Measurements from ENCODE around the gene CHP1. TPM values are rescaled to one million over a fixed set of nuclear protein-coding genes. Genes with fewer than 3 reads are reported as not detected.
"Not testable (repeated sequence)": the region's sequence is repeated elsewhere in the genome, so short reads cannot be mapped to it uniquely, and the experiment has no call there.

The CHP1 gene
- total RNA-seq, 2 donors from 2014 or later = 42.3 to 51.8 TPM

DNA sequence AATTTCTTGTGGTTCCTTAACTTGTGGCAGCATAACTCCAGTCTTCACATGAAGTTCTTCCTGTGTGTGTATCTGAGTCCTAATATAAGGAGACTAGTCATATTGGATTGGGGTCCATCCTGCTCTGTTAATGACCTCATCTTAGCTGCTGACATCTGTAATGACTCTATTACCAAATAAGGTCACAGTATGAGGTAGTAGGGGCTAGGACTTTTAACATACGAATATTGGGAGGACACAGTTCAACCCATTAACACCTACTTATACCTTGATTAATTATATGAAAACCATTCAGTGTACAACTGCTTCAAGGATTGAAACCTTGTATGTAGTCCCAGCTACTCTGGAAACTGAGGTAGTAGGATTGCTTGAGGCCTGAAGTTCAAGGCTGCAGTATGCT, 57.4 kb downstream of the CHP1 start:
- Mint-ChIP-seq H3K27ac (no peak overlapping the region), H3K4me1 (ENCODE audit: low read depth in 2 of 2) (peaks cover 31 to 37% of the 10 kb centered on the region in 2 donors), H3K4me3 (no peak overlapping the region), H3K27me3 (no peaks in the 10 kb centered on the region), H3K9me3 (no peaks in the 10 kb centered on the region), H3K36me3 (peaks cover 29% of the 10 kb centered on the region)
- DNase-seq (ENCODE audit: low spot score) (no peak), ATAC-seq (no peak)

DNA sequence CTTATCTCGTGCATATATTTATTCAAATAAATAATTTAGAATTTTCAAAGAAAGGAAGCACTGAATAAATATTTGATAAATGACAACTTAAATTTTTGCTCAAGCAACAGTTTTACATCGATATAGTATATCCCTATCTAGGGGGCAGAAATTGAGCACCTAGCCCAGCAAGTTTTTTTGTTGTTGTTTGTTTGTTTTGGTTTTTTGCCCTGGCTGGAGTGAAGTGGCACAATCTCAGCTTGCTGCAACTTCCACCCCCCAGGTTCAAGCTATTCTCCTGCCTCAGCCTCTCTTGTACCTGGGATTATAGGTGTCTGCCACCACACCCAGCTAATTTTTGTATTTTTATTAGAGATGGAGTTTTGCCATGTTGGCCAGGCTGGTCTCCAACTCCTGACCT, 58.9 kb downstream of the CHP1 start:
- no peak for ATAC-seq
- Mint-ChIP-seq H3K27ac (peak overlapping the region in 1 of 2 donors; percentile 72), H3K36me3 (peaks cover 21% of the 10 kb centered on the region)

DNA sequence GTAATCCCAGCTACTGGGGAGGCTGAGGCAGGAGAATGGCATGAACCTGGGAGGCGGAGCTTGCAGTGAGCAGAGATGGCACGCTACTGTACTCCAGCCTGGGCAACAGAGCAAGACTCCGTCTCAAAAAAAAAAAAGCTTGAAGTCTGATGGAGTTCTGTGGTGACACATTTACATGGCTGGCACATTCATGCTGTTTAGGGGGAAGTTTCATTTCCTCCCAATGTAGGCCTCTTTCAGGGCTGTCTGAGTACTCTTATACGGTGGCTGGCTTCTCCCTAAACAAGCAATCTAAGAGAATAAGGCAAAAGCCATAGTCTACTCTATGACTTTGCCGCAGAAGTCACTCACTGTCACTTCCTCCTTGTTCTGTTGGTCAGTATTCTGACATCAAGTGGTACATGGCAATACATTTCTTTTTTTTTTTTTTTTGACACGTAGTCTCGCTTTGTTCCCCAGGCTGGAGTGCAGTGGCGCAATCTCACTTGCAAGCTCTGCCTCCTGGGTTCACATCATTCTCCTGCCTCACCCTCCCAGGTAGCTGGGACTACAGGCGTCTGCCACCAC, 60.1 kb downstream of the CHP1 start:
- ATAC-seq (peak; percentile 66 to 77), DNase-seq (ENCODE audit: low spot score) (no peak)
- peak overlapping the region; percentile 39 to 72 for H3K27ac Mint-ChIP-seq
- H3K4me3 Mint-ChIP-seq = no peak overlapping the region
- H3K27me3 Mint-ChIP-seq = no peaks in the 10 kb centered on the region
- H3K4me1 Mint-ChIP-seq (ENCODE audit: low read depth in 2 of 2) = peaks cover 21 to 23% of the 10 kb centered on the region in 2 donors
- peaks cover 11% of the 10 kb centered on the region for H3K36me3 Mint-ChIP-seq
- no peaks in the 10 kb centered on the region for H3K9me3 Mint-ChIP-seq

More for the DNA sequence above, 58.9 kb downstream of the CHP1 start:
- Mint-ChIP-seq H3K4me3 (no peak overlapping the region), H3K27me3 (no peaks in the 10 kb centered on the region), H3K4me1 (ENCODE audit: low read depth in 2 of 2) (peaks cover 25 to 26% of the 10 kb centered on the region in 2 donors), H3K9me3 (no peaks in the 10 kb centered on the region)
- no peak for DNase-seq (ENCODE audit: low spot score)

- H3K4me3 Mint-ChIP-seq = no peak overlapping the region
- no peaks in the 10 kb centered on the region for H3K27me3 Mint-ChIP-seq
- peaks cover 5% of the 10 kb centered on the region for H3K36me3 Mint-ChIP-seq
These were observed 61.5 kb downstream of the CHP1 start for GRCh38 chr15:41292521-41292920.

GRCh38 chr15:41301139-41301538, 70.1 kb downstream of the CHP1 start:
- Mint-ChIP-seq H3K36me3 (peaks cover 12% of the 10 kb centered on the region), H3K4me1 (ENCODE audit: low read depth in 2 of 2) (peaks cover 0 to 14% of the 10 kb centered on the region in 2 donors), H3K27ac (peak overlapping the region in 1 of 2 donors; percentile 65)
- not testable (repeated sequence) for H3K4me3 Mint-ChIP-seq; DNase-seq (ENCODE audit: low spot score); H3K9me3 Mint-ChIP-seq; H3K27me3 Mint-ChIP-seq; ATAC-seq

More at GRCh38 chr15:41292521-41292920, 61.5 kb downstream of the CHP1 start:
- DNase-seq (ENCODE audit: low spot score) (no peak), ATAC-seq (no peak)
- H3K9me3 Mint-ChIP-seq = no peaks in the 10 kb centered on the region
- peak overlapping the region in 1 of 2 donors; percentile 72 for H3K27ac Mint-ChIP-seq
- H3K4me1 Mint-ChIP-seq (ENCODE audit: low read depth in 2 of 2) = peaks cover 13 to 15% of the 10 kb centered on the region in 2 donors

DNA sequence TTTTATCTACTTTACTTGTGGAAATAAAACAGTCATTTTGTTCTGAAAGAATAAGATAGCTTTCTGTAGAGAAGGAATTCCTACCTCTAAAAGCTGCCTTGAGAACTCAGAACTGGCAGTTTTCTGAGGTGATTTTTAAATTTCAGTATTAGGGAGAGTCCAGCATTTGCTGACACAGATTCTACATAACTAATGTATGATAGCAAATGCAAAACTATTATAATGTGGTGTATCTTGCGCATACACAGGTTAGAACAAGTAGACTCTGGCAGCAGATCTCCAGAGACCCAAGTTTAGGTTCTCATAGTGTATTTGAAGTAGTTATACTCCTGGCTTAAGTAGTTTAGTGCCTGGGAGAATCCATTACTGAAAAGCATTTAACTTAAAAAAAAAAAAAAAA, 70.5 kb downstream of the CHP1 start:
- H3K27ac Mint-ChIP-seq = peak overlapping the region in 1 of 2 donors; percentile 65
- peaks cover 0 to 14% of the 10 kb centered on the region in 2 donors for H3K4me1 Mint-ChIP-seq (ENCODE audit: low read depth in 2 of 2)
- H3K9me3 Mint-ChIP-seq = no peaks in the 10 kb centered on the region
- ATAC-seq (no peak), DNase-seq (ENCODE audit: low spot score) (no peak)
- no peak overlapping the region for H3K4me3 Mint-ChIP-seq
- no peaks in the 10 kb centered on the region for H3K27me3 Mint-ChIP-seq
- H3K36me3 Mint-ChIP-seq = peaks cover 12% of the 10 kb centered on the region

- H3K36me3 Mint-ChIP-seq = peaks cover 9% of the 10 kb centered on the region
- no peak for DNase-seq (ENCODE audit: low spot score)
- no peak for ATAC-seq
- H3K9me3 Mint-ChIP-seq = no peaks in the 10 kb centered on the region
- H3K4me1 Mint-ChIP-seq (ENCODE audit: low read depth in 2 of 2) = peaks cover 0 to 14% of the 10 kb centered on the region in 2 donors
- no peak overlapping the region for H3K27ac Mint-ChIP-seq
- H3K4me3 Mint-ChIP-seq = no peak overlapping the region
- H3K27me3 Mint-ChIP-seq = no peaks in the 10 kb centered on the region
These were observed 73.2 kb downstream of the CHP1 start for GRCh38 chr15:41304149-41304770.

GRCh38 chr15:41307679-41308078, 76.6 kb downstream of the CHP1 start:
- no peak for DNase-seq (ENCODE audit: low spot score)
- no peak overlapping the region for H3K4me3 Mint-ChIP-seq
- peaks cover 4% of the 10 kb centered on the region for H3K36me3 Mint-ChIP-seq
- H3K27ac Mint-ChIP-seq = no peak overlapping the region
- H3K4me1 Mint-ChIP-seq (ENCODE audit: low read depth in 2 of 2) = peaks cover 0 to 8% of the 10 kb centered on the region in 2 donors
- no peaks in the 10 kb centered on the region for H3K27me3 Mint-ChIP-seq
- H3K9me3 Mint-ChIP-seq = no peaks in the 10 kb centered on the region
- ATAC-seq = no peak

- DNase-seq (ENCODE audit: low spot score) (no peak), ATAC-seq (no peak)
- H3K36me3 Mint-ChIP-seq = peaks cover 4% of the 10 kb centered on the region
- H3K9me3 Mint-ChIP-seq = no peaks in the 10 kb centered on the region
- H3K4me3 Mint-ChIP-seq = no peak overlapping the region
- no peaks in the 10 kb centered on the region for H3K27me3 Mint-ChIP-seq
- H3K27ac Mint-ChIP-seq = no peak overlapping the region
- no peaks in the 10 kb centered on the region for H3K4me1 Mint-ChIP-seq (ENCODE audit: low read depth in 2 of 2)
These were observed 78.3 kb downstream of the CHP1 start for GRCh38 chr15:41309226-41309905.

DNA sequence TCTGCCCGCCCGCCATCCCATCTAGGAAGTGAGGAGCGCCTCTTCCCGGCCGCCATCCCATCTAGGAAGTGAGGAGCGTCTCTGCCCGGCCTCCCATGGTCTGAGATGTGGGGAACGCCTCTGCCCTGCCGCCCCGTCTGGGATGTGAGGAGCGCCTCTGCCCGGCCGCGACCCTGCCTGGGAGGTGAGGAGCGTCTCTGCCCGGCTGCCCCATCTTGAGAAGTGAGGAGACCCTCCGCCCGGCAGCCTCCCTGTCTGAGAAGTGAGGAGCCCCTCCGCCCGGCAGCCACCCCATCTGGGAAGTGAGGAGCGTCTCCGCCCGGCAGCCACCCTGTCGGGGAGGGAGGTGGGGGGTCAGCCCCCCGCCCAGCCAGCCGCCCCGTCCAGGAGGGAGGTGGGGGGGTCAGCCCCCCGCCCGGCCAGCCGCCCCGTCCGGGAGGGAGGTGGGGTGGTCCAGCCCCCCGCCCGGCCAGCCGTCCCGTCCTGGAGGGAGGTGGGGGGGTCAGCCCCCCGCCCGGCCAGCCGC, 89.8 kb downstream of the CHP1 start:
- not testable (repeated sequence) for DNase-seq (ENCODE audit: low spot score); H3K9me3 Mint-ChIP-seq; H3K27me3 Mint-ChIP-seq; H3K4me1 Mint-ChIP-seq (ENCODE audit: low read depth in 2 of 2); ATAC-seq; H3K27ac Mint-ChIP-seq; H3K4me3 Mint-ChIP-seq; H3K36me3 Mint-ChIP-seq

GRCh38 chr15:41323611-41324010, 92.5 kb downstream of the CHP1 start:
- H3K4me1 Mint-ChIP-seq (ENCODE audit: low read depth in 2 of 2) = peaks cover 0 to 3% of the 10 kb centered on the region in 2 donors
- DNase-seq (ENCODE audit: low spot score) (no peak), ATAC-seq (no peak)
- H3K4me3 Mint-ChIP-seq = no peak overlapping the region
- no peak overlapping the region for H3K27ac Mint-ChIP-seq
- H3K36me3 Mint-ChIP-seq = no peaks in the 10 kb centered on the region
- no peaks in the 10 kb centered on the region for H3K9me3 Mint-ChIP-seq
- no peaks in the 10 kb centered on the region for H3K27me3 Mint-ChIP-seq

DNA sequence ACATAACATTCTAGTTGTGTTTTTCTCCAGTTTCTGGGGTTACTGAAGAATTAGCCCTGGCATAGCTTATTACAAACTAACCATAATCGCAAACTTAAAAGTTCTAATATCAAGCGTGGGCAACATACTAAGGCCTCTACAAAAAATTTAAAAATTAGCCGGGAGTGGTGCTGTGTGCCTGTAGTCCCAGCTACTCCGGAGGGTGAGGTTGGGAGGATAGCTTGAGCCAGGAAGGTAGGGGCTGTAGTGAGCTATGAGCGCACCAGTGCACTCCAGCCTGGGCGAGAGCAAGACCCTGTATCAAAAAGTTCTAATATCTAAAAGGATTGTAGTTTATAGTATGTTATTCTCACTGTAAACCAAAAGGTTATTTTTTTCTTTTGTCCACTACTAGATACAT, 100.2 kb downstream of the CHP1 start:
- peak overlapping the region; percentile 85 to 86 for H3K27ac Mint-ChIP-seq

More for the DNA sequence above, 100.2 kb downstream of the CHP1 start:
- no peaks in the 10 kb centered on the region for H3K36me3 Mint-ChIP-seq
- ATAC-seq (no peak), DNase-seq (ENCODE audit: low spot score) (no peak)
- H3K4me3 Mint-ChIP-seq = peak overlapping the region; percentile 90
- no peaks in the 10 kb centered on the region for H3K27me3 Mint-ChIP-seq
- no peaks in the 10 kb centered on the region for H3K9me3 Mint-ChIP-seq
- peaks cover 24 to 25% of the 10 kb centered on the region in 2 donors for H3K4me1 Mint-ChIP-seq (ENCODE audit: low read depth in 2 of 2)
